WI38 (cell line): ENCODE data around the gene ZSCAN22.
A peak's percentile ranks its signal among the peaks of the same experiment; 100 is the strongest.

Experiments
- H3K4me3 ChIP-seq: 2 replicates; pipeline ENCODE4 v1.5.1; 2011; ENCODE audit warnings: low read depth, mild to moderate bottlenecking, control low read depth, low read length
- CTCF ChIP-seq: IDR thresholded peaks from 2 replicates; pipeline ENCODE4 v1.5.1; 2012; ENCODE audit warnings: low read depth, mild to moderate bottlenecking, control low read depth, low read length

ZSCAN22 gene

GRCh38 chr19:58352760-58353671 is 26.2 kb downstream of the ZSCAN22 start, which contains the start of gene A1BG:
A1BG (minus strand) TSS chr19:58353492; CDS start chr19:58353437, 55 bp downstream.
- H3K4me3 ChIP-seq: no peak within 1 kb of the TSS
- TF ChIP-seq CTCF: no peak

- H3K4me3 ChIP-seq: no peak overlapping the region
- TF ChIP-seq CTCF: no peak
Observed at GRCh38 chr19:58353717-58354477, 27.1 kb downstream of the ZSCAN22 start.

- no peak for TF ChIP-seq CTCF
- no peak overlapping the region for H3K4me3 ChIP-seq
Observed at GRCh38 chr19:58354478-58355030, 27.8 kb downstream of the ZSCAN22 start.

- H3K4me3 ChIP-seq: no peak overlapping the region
- TF ChIP-seq CTCF: no peak
Observed at GRCh38 chr19:58355215-58355796, 28.5 kb downstream of the ZSCAN22 start.

- H3K4me3 ChIP-seq: peak overlapping the region; percentile 29; the same call in 1 of the 2 replicates
- no peak for TF ChIP-seq CTCF
Observed at GRCh38 chr19:58355908-58356765, 29.3 kb downstream of the ZSCAN22 start.

- no peak for TF ChIP-seq CTCF
- peak overlapping the region; percentile 29; the same call in 1 of the 2 replicates for H3K4me3 ChIP-seq
Observed at GRCh38 chr19:58356766-58357480, 30.1 kb downstream of the ZSCAN22 start.
